ENCODE measurements around the gene NOP16.

The NOP16 gene, protein sequence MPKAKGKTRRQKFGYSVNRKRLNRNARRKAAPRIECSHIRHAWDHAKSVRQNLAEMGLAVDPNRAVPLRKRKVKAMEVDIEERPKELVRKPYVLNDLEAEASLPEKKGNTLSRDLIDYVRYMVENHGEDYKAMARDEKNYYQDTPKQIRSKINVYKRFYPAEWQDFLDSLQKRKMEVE

GRCh38 chr5:176388444-176389134, at the start of gene NOP16, which contains the start of gene HIGD2A:
NOP16 (minus strand) TSS chr5:176388598; CDS start chr5:176388539, 59 bp downstream.
HIGD2A (plus strand) TSS chr5:176388751; CDS start chr5:176388820, 69 bp downstream.
- TF ChIP-seq CTCF (IDR thresholded peaks at IDR 0.05; ENCODE audit: low read depth, low read length, missing control alignments) = no peak
- peak; percentile 99 for DNase-seq (ENCODE audit: extremely low read depth, low read depth)
- H3K4me3 ChIP-seq (replicated peaks; ENCODE audit: low read depth, low read length) = peak within 1 kb of the TSS; percentile 85

GRCh38 chr5:176436656-176437055, 48.3 kb upstream of the NOP16 start:
- H3K4me3 ChIP-seq (replicated peaks; ENCODE audit: low read depth, low read length) = no peak overlapping the region
- no peak for TF ChIP-seq CTCF (IDR thresholded peaks at IDR 0.05; ENCODE audit: low read depth, low read length, missing control alignments)
- DNase-seq (ENCODE audit: extremely low read depth, low read depth) = no peak

- no peak for DNase-seq (ENCODE audit: extremely low read depth, low read depth)
- TF ChIP-seq CTCF (IDR thresholded peaks at IDR 0.05; ENCODE audit: low read depth, low read length, missing control alignments) = no peak
- no peak overlapping the region for H3K4me3 ChIP-seq (replicated peaks; ENCODE audit: low read depth, low read length)
Measured at GRCh38 chr5:176432707-176433106, 44.3 kb upstream of the NOP16 start.

DNA sequence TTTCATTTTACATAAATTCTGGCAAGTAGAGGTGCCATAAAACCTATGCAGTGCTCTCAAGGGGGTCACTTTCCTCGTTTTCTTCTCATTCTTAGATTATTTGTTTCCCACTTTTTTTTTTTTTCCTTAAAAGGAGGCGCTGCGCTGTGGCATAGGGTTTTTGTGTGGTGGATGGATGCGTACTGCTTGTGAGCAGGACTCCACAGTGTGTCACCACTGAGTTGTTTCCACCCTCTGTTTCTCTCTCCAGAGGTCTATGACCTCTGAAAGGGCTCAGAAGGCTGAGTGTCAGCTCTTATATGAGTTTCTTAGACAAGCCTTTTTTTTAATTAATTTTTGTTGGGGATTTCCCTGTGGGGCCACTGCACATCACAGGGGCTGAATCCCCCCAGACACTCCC, 41.6 kb upstream of the NOP16 start:
- no peak for TF ChIP-seq CTCF (IDR thresholded peaks at IDR 0.05; ENCODE audit: low read depth, low read length, missing control alignments)
- DNase-seq (ENCODE audit: extremely low read depth, low read depth) = no peak
- no peak overlapping the region for H3K4me3 ChIP-seq (replicated peaks; ENCODE audit: low read depth, low read length)

DNA sequence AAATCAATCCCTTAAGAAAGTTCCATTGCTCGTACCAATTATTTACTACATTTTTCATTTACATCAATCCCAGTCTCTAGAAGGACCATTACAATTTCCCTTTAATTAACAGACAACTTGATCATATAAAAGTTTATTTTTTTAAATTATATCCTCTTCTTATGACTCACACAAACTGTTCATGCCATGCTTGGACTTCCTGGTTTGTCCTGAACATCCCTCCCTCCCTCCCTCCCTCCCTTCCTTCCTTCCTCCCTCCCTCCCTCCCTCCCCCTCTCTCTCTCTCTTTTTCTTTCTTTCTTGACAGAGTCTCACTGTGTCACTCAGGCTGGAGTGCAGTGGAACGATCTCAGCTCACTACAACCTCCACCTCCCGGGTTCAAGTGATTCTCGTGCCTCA, 39.6 kb upstream of the NOP16 start:
- no peak overlapping the region for H3K4me3 ChIP-seq (replicated peaks; ENCODE audit: low read depth, low read length)
- no peak for DNase-seq (ENCODE audit: extremely low read depth, low read depth)
- TF ChIP-seq CTCF (IDR thresholded peaks at IDR 0.05; ENCODE audit: low read depth, low read length, missing control alignments) = no peak

DNA sequence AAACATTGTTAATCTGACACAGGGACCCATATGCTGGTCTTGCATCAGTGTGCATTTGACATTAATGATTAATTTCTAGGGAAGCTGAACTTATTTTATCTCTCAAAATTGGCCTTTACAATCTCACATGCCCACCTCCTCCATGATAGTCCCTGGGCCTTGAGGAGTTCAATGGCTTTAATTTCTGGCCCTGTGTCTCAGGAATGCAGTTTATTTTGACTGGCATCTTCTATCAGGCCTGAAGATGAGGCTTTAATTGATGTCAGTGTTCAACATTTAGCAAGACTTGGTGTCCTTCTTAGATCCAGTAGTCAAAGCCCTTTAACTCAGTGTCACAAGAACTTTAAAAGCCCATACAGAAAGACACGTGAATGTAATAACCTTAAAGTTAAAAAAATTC, 38.5 kb upstream of the NOP16 start:
- no peak overlapping the region for H3K4me3 ChIP-seq (replicated peaks; ENCODE audit: low read depth, low read length)
- TF ChIP-seq CTCF (IDR thresholded peaks at IDR 0.05; ENCODE audit: low read depth, low read length, missing control alignments) = no peak
- DNase-seq (ENCODE audit: extremely low read depth, low read depth) = no peak

All from HFF-Myc (cell line).